OCI-LY1 (cell line): ENCODE results near the gene ZIC1.

ENCODE experiments used
- H2AFZ ChIP-seq: fragments of 200-600 bp; sonication (generic), shearing (Covaris generic); 2 replicates; pipeline ENCODE4 v1.6.0; 2014; ENCODE audit warnings: antibody characterized with exemption, mild to moderate bottlenecking, low read length
- H3F3A ChIP-seq: fragments of 200-600 bp; sonication (generic), shearing (Covaris generic); 2 replicates; pipeline ENCODE4 v1.6.0; 2014; ENCODE audit warnings: mild to moderate bottlenecking, antibody characterized with exemption, low read length, moderate library complexity; ENCODE audit not compliant: insufficient read depth
- H3K27ac ChIP-seq: fragments of 200-600 bp; sonication (generic); 2 replicates; pipeline ENCODE4 v1.5.1; 2014; ENCODE audit warnings: low read length, mixed run types, mild to moderate bottlenecking, low read depth; ENCODE audit not compliant: poor library complexity, severe bottlenecking
- H3K27me3 ChIP-seq: fragments of 200-600 bp; sonication (generic); 2 replicates; pipeline ENCODE4 v1.6.0; 2014; ENCODE audit warnings: antibody characterized with exemption, mild to moderate bottlenecking, low read length, moderate library complexity; ENCODE audit not compliant: insufficient read depth
- H3K36me3 ChIP-seq: fragments of 200-600 bp; sonication (generic); 2 replicates; pipeline ENCODE4 v1.6.1; 2014; ENCODE audit warnings: mild to moderate bottlenecking, antibody characterized with exemption, low read length, moderate library complexity, mixed read lengths; ENCODE audit not compliant: insufficient read depth
- H3K4me1 ChIP-seq: fragments of 200-600 bp; sonication (generic); 2 replicates; pipeline ENCODE4 v1.5.1; 2014; ENCODE audit warnings: mild to moderate bottlenecking, low read length, moderate library complexity; ENCODE audit not compliant: insufficient read depth, severe bottlenecking
- H3K4me2 ChIP-seq: fragments of 200-600 bp; sonication (generic), shearing (Covaris generic); 2 replicates; pipeline ENCODE4 v1.6.1; 2014; ENCODE audit warnings: low read length
- H3K4me3 ChIP-seq: fragments of 200-600 bp; sonication (generic); 2 replicates; pipeline ENCODE4 v1.5.1; 2014; ENCODE audit warnings: low read length, low read depth, mild to moderate bottlenecking, mixed read lengths; ENCODE audit not compliant: poor library complexity, severe bottlenecking
- H3K79me2 ChIP-seq: fragments of 200-600 bp; shearing (Covaris generic); 2 replicates; pipeline ENCODE4 v1.6.1; 2016; ENCODE audit warnings: mixed run types, low read length, mixed read lengths; ENCODE audit not compliant: insufficient read depth
- H3K9ac ChIP-seq: fragments of 200-600 bp; sonication (generic), shearing (Covaris generic); 2 replicates; pipeline ENCODE4 v1.6.1; 2014; ENCODE audit warnings: mild to moderate bottlenecking, low read length, mixed read lengths
- H3K9me2 ChIP-seq: fragments of 200-600 bp; sonication (generic), shearing (Covaris generic); 2 replicates; pipeline ENCODE4 v1.6.1; 2014; ENCODE audit warnings: low read depth, mild to moderate bottlenecking, low read length, mixed read lengths
- H3K9me3 ChIP-seq: fragments of 200-600 bp; shearing (Covaris generic); 2 replicates; pipeline ENCODE4 v1.6.1; 2014; ENCODE audit warnings: low read length, mixed read lengths
- H4K20me1 ChIP-seq: fragments of 200-600 bp; sonication (generic), shearing (Covaris generic); 2 replicates; pipeline ENCODE4 v1.6.0; 2016; ENCODE audit warnings: mild to moderate bottlenecking, low read length; ENCODE audit not compliant: insufficient read depth
- EZH2 ChIP-seq: fragments of 200-600 bp; sonication (generic), shearing (Covaris generic); IDR thresholded peaks from 2 replicates; pipeline ENCODE4 v1.8.0; 2017; ENCODE audit warnings: borderline replicate concordance, mixed run types, mild to moderate bottlenecking, antibody characterized with exemption, low read length, moderate library complexity, mixed read lengths
- TF ChIP-seq, protein P1 (sequence below): fragments of 200-600 bp; sonication (generic), shearing (Covaris generic); IDR thresholded peaks from 2 replicates; pipeline ENCODE4 v1.5.1; 2017; ENCODE audit warnings: mild to moderate bottlenecking, antibody characterized with exemption, low read length, moderate library complexity, mixed read lengths

The ZIC1 gene

DNA sequence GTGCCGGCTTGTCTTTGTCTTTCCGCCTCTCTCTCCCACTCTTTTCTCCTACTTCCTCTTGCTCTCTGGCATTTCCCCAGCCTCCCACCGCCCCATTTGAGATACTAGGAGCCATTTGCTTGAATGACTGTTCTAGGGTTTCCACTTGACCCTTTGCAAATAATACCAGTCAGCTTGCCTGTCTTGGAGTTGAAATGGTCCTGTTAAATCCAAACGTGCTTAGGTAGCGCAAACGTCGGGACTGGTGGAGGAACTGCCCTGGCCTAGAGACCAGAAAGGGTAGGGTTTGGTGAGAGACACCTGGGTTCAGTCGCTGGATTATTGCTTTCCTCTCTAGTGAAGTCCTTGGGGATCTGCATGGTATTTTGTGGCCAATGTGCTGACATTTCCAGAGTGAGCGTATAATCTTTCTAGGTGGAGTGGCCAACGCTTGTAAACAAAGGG lies 10.6 kb downstream of the ZIC1 start:
- H2AFZ ChIP-seq: no peak overlapping the region
- no peak overlapping the region for H3K27ac ChIP-seq
- no peaks in the 10 kb centered on the region; the same call in 1 of the 2 replicates for H3K27me3 ChIP-seq
- no peak overlapping the region for H3K4me2 ChIP-seq
- no peak overlapping the region for H3K4me3 ChIP-seq
- H3F3A ChIP-seq: no peaks in the 10 kb centered on the region
- H3K79me2 ChIP-seq: no peaks in the 10 kb centered on the region
- no peaks in the 10 kb centered on the region for H3K9me3 ChIP-seq
- no peaks in the 10 kb centered on the region for H3K4me1 ChIP-seq
- H4K20me1 ChIP-seq: no peaks in the 10 kb centered on the region
- no peaks in the 10 kb centered on the region for H3K9me2 ChIP-seq
- TF ChIP-seq, protein P1, sequence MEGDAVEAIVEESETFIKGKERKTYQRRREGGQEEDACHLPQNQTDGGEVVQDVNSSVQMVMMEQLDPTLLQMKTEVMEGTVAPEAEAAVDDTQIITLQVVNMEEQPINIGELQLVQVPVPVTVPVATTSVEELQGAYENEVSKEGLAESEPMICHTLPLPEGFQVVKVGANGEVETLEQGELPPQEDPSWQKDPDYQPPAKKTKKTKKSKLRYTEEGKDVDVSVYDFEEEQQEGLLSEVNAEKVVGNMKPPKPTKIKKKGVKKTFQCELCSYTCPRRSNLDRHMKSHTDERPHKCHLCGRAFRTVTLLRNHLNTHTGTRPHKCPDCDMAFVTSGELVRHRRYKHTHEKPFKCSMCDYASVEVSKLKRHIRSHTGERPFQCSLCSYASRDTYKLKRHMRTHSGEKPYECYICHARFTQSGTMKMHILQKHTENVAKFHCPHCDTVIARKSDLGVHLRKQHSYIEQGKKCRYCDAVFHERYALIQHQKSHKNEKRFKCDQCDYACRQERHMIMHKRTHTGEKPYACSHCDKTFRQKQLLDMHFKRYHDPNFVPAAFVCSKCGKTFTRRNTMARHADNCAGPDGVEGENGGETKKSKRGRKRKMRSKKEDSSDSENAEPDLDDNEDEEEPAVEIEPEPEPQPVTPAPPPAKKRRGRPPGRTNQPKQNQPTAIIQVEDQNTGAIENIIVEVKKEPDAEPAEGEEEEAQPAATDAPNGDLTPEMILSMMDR: no peak
- TF ChIP-seq EZH2: no peak
- H3K36me3 ChIP-seq: no peaks in the 10 kb centered on the region
- no peak overlapping the region for H3K9ac ChIP-seq

DNA sequence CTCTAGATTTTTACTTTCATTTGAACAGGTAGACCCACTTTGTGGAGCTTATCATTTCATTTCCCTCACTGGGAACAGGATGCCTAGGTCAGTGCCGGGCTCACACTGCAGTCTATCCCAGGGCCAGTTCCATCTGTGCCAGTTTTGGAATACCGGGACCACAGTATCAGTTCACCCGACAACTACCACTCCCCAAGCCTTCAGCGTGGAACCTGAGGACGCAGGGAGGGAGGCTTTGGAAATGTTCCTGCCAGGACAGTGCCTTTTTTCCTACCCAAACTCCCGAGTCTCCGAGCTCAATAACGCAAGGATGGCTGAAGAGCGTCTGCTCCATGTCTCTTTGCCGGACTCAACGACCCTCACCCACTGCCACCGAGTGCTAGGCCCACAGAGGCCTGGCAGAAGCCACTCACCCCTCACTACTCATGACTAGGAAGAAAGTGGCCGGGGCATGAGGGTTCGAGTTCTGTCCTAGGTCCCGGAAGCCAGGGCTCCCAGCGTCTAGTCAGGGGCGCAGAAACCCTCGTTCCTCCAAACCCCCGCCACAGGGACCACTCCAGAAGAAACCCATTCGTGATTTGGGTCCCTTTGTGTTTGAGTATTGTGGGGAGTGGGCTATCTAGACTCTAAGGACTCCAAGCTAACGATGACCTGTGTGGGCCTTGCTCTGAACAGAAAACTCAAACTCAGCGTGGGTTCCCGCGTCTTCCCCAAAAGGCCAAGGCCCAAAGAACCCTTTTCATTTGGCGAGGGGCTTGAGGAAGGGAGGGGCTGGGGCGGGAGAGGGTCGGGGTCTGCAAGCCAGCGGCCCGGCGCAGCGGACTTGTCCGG lies 11.4 kb downstream of the ZIC1 start:
- H3K9me3 ChIP-seq: no peaks in the 10 kb centered on the region
- no peaks in the 10 kb centered on the region; the same call in 1 of the 2 replicates for H3K27me3 ChIP-seq
- no peaks in the 10 kb centered on the region for H3K9me2 ChIP-seq
- H3K4me3 ChIP-seq: no peak overlapping the region
- no peaks in the 10 kb centered on the region for H3F3A ChIP-seq
- H3K27ac ChIP-seq: no peak overlapping the region
- no peaks in the 10 kb centered on the region for H3K36me3 ChIP-seq
- H3K4me2 ChIP-seq: no peak overlapping the region
- no peak overlapping the region for H3K9ac ChIP-seq
- H4K20me1 ChIP-seq: no peaks in the 10 kb centered on the region
- no peak overlapping the region for H2AFZ ChIP-seq
- H3K79me2 ChIP-seq: no peaks in the 10 kb centered on the region
- H3K4me1 ChIP-seq: no peaks in the 10 kb centered on the region
- TF ChIP-seq, protein P1: no peak
- no peak for TF ChIP-seq EZH2

- no peak overlapping the region for H3K9ac ChIP-seq
- no peaks in the 10 kb centered on the region; the same call in 1 of the 2 replicates for H3K27me3 ChIP-seq
- H3K27ac ChIP-seq: no peak overlapping the region
- H4K20me1 ChIP-seq: no peaks in the 10 kb centered on the region
- no peak overlapping the region for H2AFZ ChIP-seq
- no peaks in the 10 kb centered on the region for H3K9me2 ChIP-seq
- no peaks in the 10 kb centered on the region for H3K4me1 ChIP-seq
- no peak overlapping the region for H3K4me3 ChIP-seq
- no peaks in the 10 kb centered on the region for H3F3A ChIP-seq
- TF ChIP-seq, protein P1: no peak
- TF ChIP-seq EZH2: no peak
- no peaks in the 10 kb centered on the region for H3K79me2 ChIP-seq
- no peak overlapping the region for H3K4me2 ChIP-seq
- no peaks in the 10 kb centered on the region for H3K9me3 ChIP-seq
- H3K36me3 ChIP-seq: no peaks in the 10 kb centered on the region
Measured at GRCh38 chr3:147421184-147421912, 12.2 kb downstream of the ZIC1 start.
